Gastrocnemius medialis (tissue), 4 donors: ENCODE results near the gene LHFPL2.

Source experiments
- CTCF ChIP-seq, 5 experiments: fragments of 450-650 bp in 3 of 5; fragments of 200-600 bp in 2 of 5; sonication (generic) in 2 of 5; IDR thresholded peaks in 4 of 5; conservative IDR thresholded peaks in 1 of 5; 1 replicate in 4 of 5; 2 replicates in 1 of 5; pipeline ENCODE4 v1.5.1; 2016 to 2019; ENCODE audit warnings: antibody characterized with exemption in 5 of 5, mild to moderate bottlenecking in 3 of 5, moderate library complexity in 3 of 5
- POLR2A ChIP-seq, 2 donors: fragments of 450-650 bp; IDR thresholded peaks; one replicate each; pipeline ENCODE4 v1.6.1; 2017; ENCODE audit warnings: antibody characterized with exemption in 2 of 2, mild to moderate bottlenecking in 2 of 2, moderate library complexity in 2 of 2

DNA sequence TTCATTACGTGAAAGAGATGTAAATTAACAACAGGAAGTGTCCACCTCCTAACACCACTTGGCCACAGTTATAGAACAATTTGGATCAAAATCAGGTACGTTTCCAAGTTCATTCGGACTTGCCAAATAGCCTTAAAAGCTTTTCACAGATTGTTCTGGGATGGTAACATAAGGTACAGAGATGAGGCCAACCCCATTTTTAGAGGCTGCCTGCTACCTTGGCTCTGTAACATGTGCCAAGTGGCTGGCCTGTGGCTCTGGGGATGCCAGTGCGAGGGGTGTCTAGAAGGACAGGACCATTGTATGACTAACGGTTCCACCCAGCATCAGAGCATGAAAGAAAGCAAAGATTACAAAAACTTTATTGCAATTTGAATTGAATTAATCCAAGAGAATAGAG lies 91.0 kb downstream of the LHFPL2 start:
- TF ChIP-seq CTCF (IDR thresholded peaks at IDR 0.05 in 4 of 5, conservative IDR thresholded peaks at IDR 0.05 in 1 of 5) = no peak
- no peak for TF ChIP-seq POLR2A (IDR thresholded peaks at IDR 0.05)
